KMS-11 (cell line): ENCODE data around the gene TMTC4.

Experiments
- H2AFZ ChIP-seq: fragments of 200-600 bp; sonication (generic); 2 replicates; pipeline ENCODE4 v1.6.1; 2016; ENCODE audit warnings: antibody characterized with exemption, mixed run types, low read depth
- H3K27ac ChIP-seq: fragments of 200-600 bp; sonication (generic); 2 replicates; pipeline ENCODE4 v1.6.1; 2016; ENCODE audit warnings: mild to moderate bottlenecking, mixed run types
- H3K27me3 ChIP-seq: fragments of 200-600 bp; sonication (generic); 2 replicates; pipeline ENCODE4 v1.6.1; 2017; ENCODE audit warnings: mild to moderate bottlenecking, low read depth, mixed run types, moderate library complexity; ENCODE audit not compliant: insufficient read depth
- H3K36me3 ChIP-seq: fragments of 200-600 bp; sonication (generic); 2 replicates; pipeline ENCODE4 v1.6.1; 2017; ENCODE audit warnings: mild to moderate bottlenecking, mixed run types; ENCODE audit not compliant: insufficient read depth
- H3K4me1 ChIP-seq: fragments of 200-600 bp; sonication (generic); 2 replicates; pipeline ENCODE4 v1.6.1; 2016; ENCODE audit warnings: mild to moderate bottlenecking, low read depth, mixed run types; ENCODE audit not compliant: poor library complexity, severe bottlenecking
- H3K4me2 ChIP-seq: fragments of 200-600 bp; sonication (generic); 2 replicates; pipeline ENCODE4 v1.7.0; 2016; ENCODE audit warnings: mild to moderate bottlenecking, mixed run types
- H3K4me3 ChIP-seq: fragments of 200-600 bp; sonication (generic); IDR thresholded peaks from 2 replicates; pipeline ENCODE4 v1.6.1; 2017; ENCODE audit warnings: low read depth, low read length, mixed read lengths; ENCODE audit not compliant: insufficient read depth
- H3K79me2 ChIP-seq: fragments of 200-600 bp; sonication (generic); 2 replicates; pipeline ENCODE4 v1.6.1; 2016; ENCODE audit warnings: low read depth, mixed run types; ENCODE audit not compliant: insufficient read depth
- H3K9ac ChIP-seq: fragments of 200-600 bp; sonication (generic); 2 replicates; pipeline ENCODE4 v1.6.1; 2016; ENCODE audit warnings: mild to moderate bottlenecking, mixed run types
- H4K20me1 ChIP-seq: fragments of 200-600 bp; sonication (generic); 2 replicates; pipeline ENCODE4 v1.6.1; 2016; ENCODE audit warnings: mild to moderate bottlenecking, mixed run types; ENCODE audit not compliant: insufficient read depth
- CTCF ChIP-seq: fragments of 200-600 bp; sonication (generic); conservative IDR thresholded peaks from 2 replicates; pipeline ENCODE4 v1.6.1; 2017; ENCODE audit warnings: low read depth, mild to moderate bottlenecking, antibody characterized with exemption, low read length, moderate library complexity, mixed read lengths

The TMTC4 gene

GRCh38 chr13:100561158-100561499 lies 113.5 kb downstream of the TMTC4 start:
- Histone ChIP-seq H3K27ac (no peak overlapping the region), H3K27me3 (no peaks in the 10 kb centered on the region), H3K4me3 (no peak overlapping the region), H4K20me1 (no peaks in the 10 kb centered on the region), H3K79me2 (no peaks in the 10 kb centered on the region), H3K4me1 (peaks cover 28% of the 10 kb centered on the region), H3K9ac (no peak overlapping the region), H3K4me2 (no peak overlapping the region), H3K36me3 (no peaks in the 10 kb centered on the region), H2AFZ (no peak overlapping the region)
- no peak for TF ChIP-seq CTCF

GRCh38 chr13:100560498-100561157 lies 114.0 kb downstream of the TMTC4 start:
- Histone ChIP-seq H3K36me3 (no peaks in the 10 kb centered on the region), H3K27ac (no peak overlapping the region), H3K4me1 (peaks cover 23% of the 10 kb centered on the region), H4K20me1 (no peaks in the 10 kb centered on the region), H3K27me3 (no peaks in the 10 kb centered on the region), H2AFZ (no peak overlapping the region), H3K4me3 (no peak overlapping the region), H3K9ac (no peak overlapping the region), H3K4me2 (no peak overlapping the region), H3K79me2 (no peaks in the 10 kb centered on the region)
- no peak for TF ChIP-seq CTCF

- Histone ChIP-seq H3K27me3 (no peaks in the 10 kb centered on the region), H3K79me2 (no peaks in the 10 kb centered on the region), H3K4me1 (peaks cover 16% of the 10 kb centered on the region), H3K4me2 (no peak overlapping the region), H3K36me3 (no peaks in the 10 kb centered on the region), H3K4me3 (no peak overlapping the region), H3K27ac (no peak overlapping the region), H4K20me1 (no peaks in the 10 kb centered on the region), H3K9ac (no peak overlapping the region), H2AFZ (no peak overlapping the region)
- no peak for TF ChIP-seq CTCF
These were observed 114.7 kb downstream of the TMTC4 start for GRCh38 chr13:100559886-100560285.
